Colonic mucosa (tissue), 4 donors: ENCODE results near the gene YIPF6. TPM values are rescaled to one million over a fixed set of nuclear protein-coding genes. Genes with fewer than 3 reads are reported as not detected.

Experiments
- DNase-seq: peaks from one replicate; pipeline ENCODE4 v3.0.0-alpha.2; 2020
- H3K27ac ChIP-seq: fragments of 200-600 bp; one replicate; pipeline ENCODE4 v1.8.0; 2021
- H3K27me3 ChIP-seq: fragments of 200-600 bp; one replicate; pipeline ENCODE4 v1.8.0; 2021
- H3K36me3 ChIP-seq: fragments of 200-600 bp; one replicate; pipeline ENCODE4 v1.8.0; 2021
- H3K4me1 ChIP-seq: fragments of 200-600 bp; one replicate; pipeline ENCODE4 v1.8.0; 2021; ENCODE audit warnings: mild to moderate bottlenecking
- H3K4me3 ChIP-seq: fragments of 200-600 bp; one replicate; pipeline ENCODE4 v1.8.0; 2021
- H3K9ac ChIP-seq, 2 donors: one replicate each; pipeline ENCODE4 v1.7.0; 2013; ENCODE audit warnings: control low read depth in 2 of 2, low read depth in 2 of 2, low read length in 2 of 2
- H3K9me3 ChIP-seq: fragments of 200-600 bp; one replicate; pipeline ENCODE4 v1.8.0; 2021
- CTCF ChIP-seq: fragments of 200-600 bp; IDR thresholded peaks from one replicate; pipeline ENCODE4 v1.8.0; 2022; ENCODE audit warnings: antibody characterized with exemption, mild to moderate bottlenecking
- intact Hi-C: fragments of 100-400 bp; cut with DNase I; formaldehyde crosslinking; loops from one replicate; pipeline ENCODE4 v1.14.1; 2022
- total RNA-seq, 2 donors: library from RNA; stranded (reverse); fragmentation: NEBNext Ultra II Directional in 1 of 2; extraction: Animal tissue kit (Norgen Biotek cat#: 25700) in 1 of 2; gene quantifications; one replicate each; pipeline ENCODE4 v1.2.1, GENCODE V29; 2021
- donor health status: healthy.
- donor health status: DM: no; HTN: no; CAD: no.
- donor health status: DM: no; HTN: no; CAD: no.

YIPF6 gene
- total RNA-seq, 2 donors from 2014 or later, result 44.3 to 58.1 TPM

- Histone ChIP-seq H3K4me1 (no peaks in the 10 kb centered on the region), H3K4me3 (no peak overlapping the region), H3K36me3 (no peaks in the 10 kb centered on the region), H3K9ac (no peak overlapping the region), H3K27me3 (no peaks in the 10 kb centered on the region), H3K9me3 (no peaks in the 10 kb centered on the region), H3K27ac (no peak overlapping the region)
- intact Hi-C loops, result no loop called here
- TF ChIP-seq CTCF, result no peak
- no peak for DNase-seq
These were observed 72.4 kb downstream of the YIPF6 start for GRCh38 chrX:68571292-68571609.

- Histone ChIP-seq H3K27ac (no peak overlapping the region), H3K36me3 (no peaks in the 10 kb centered on the region), H3K9ac (no peak overlapping the region), H3K27me3 (no peaks in the 10 kb centered on the region), H3K9me3 (no peaks in the 10 kb centered on the region), H3K4me3 (no peak overlapping the region), H3K4me1 (no peaks in the 10 kb centered on the region)
- intact Hi-C loops, result no loop called here
- no peak for DNase-seq
- no peak for TF ChIP-seq CTCF
These were observed 72.9 kb downstream of the YIPF6 start for GRCh38 chrX:68571610-68572311.

- Histone ChIP-seq H3K27ac (no peak overlapping the region), H3K9ac (no peak overlapping the region), H3K4me3 (no peak overlapping the region), H3K27me3 (no peaks in the 10 kb centered on the region), H3K4me1 (no peaks in the 10 kb centered on the region), H3K9me3 (no peaks in the 10 kb centered on the region), H3K36me3 (no peaks in the 10 kb centered on the region)
- no peak for DNase-seq
- intact Hi-C loops, result no loop called here
- no peak for TF ChIP-seq CTCF
These were observed 75.4 kb downstream of the YIPF6 start for GRCh38 chrX:68574240-68574639.

- H3K4me3 ChIP-seq, result no peak overlapping the region
- no peaks in the 10 kb centered on the region for H3K4me1 ChIP-seq
- H3K36me3 ChIP-seq, result no peaks in the 10 kb centered on the region
- H3K27me3 ChIP-seq, result no peaks in the 10 kb centered on the region
- no peak overlapping the region for H3K9ac ChIP-seq
- intact Hi-C loops, result no loop called here
- H3K27ac ChIP-seq, result no peak overlapping the region
- DNase-seq, result no peak
- no peak for TF ChIP-seq CTCF
- no peaks in the 10 kb centered on the region for H3K9me3 ChIP-seq
These were observed 81.0 kb downstream of the YIPF6 start for GRCh38 chrX:68579810-68580209.

- no peak for TF ChIP-seq CTCF
- Histone ChIP-seq H3K27me3 (no peaks in the 10 kb centered on the region), H3K9me3 (no peaks in the 10 kb centered on the region), H3K4me1 (no peaks in the 10 kb centered on the region), H3K27ac (no peak overlapping the region), H3K4me3 (no peak overlapping the region), H3K36me3 (no peaks in the 10 kb centered on the region), H3K9ac (no peak overlapping the region)
- intact Hi-C loops, result no loop called here
- no peak for DNase-seq
These were observed 85.4 kb downstream of the YIPF6 start for GRCh38 chrX:68584221-68584620.

Other genes with a start within 250 kb of the YIPF6 start
- gene OPHN1, start 65.6 kb upstream of the YIPF6 start, total RNA-seq, result 1 to 10 TPM; 4.8 to 6.8 TPM
- 1 to 10 TPM; 1.6 to 2.3 TPM for gene STARD8, start 148.6 kb downstream of the YIPF6 start, total RNA-seq